Neural cell (in vitro differentiated cells): ENCODE measurements around the gene ADAMTS6. TPM values are rescaled to one million over a fixed set of nuclear protein-coding genes. Genes with fewer than 3 reads are reported as not detected.

Source experiments
- H2AFZ ChIP-seq: fragments of 200-600, 300-800 bp; sonication (generic), shearing (Covaris generic); 2 replicates; pipeline ENCODE4 v1.6.0; 2014; ENCODE audit warnings: low read depth, mild to moderate bottlenecking, antibody characterized with exemption, low read length, moderate library complexity
- H3F3A ChIP-seq: fragments of 200-600 bp; shearing (Covaris generic); 2 replicates; pipeline ENCODE4 v1.6.1; 2016; ENCODE audit warnings: mild to moderate bottlenecking, moderate library complexity, mixed read lengths, antibody characterized with exemption, low read length; ENCODE audit not compliant: insufficient read depth, poor library complexity, severe bottlenecking
- H3K27ac ChIP-seq: fragments of 200-600, 300-800 bp; sonication (generic), shearing (Covaris generic); 2 replicates; pipeline ENCODE4 v1.5.1; 2014; ENCODE audit warnings: mild to moderate bottlenecking, low read length, moderate library complexity
- H3K27me3 ChIP-seq: fragments of 300-800, 200-600 bp; sonication (generic), shearing (Covaris generic); 2 replicates; pipeline ENCODE4 v1.6.0; 2014; ENCODE audit warnings: mild to moderate bottlenecking, low read depth, low read length, moderate library complexity; ENCODE audit not compliant: insufficient read depth
- H3K36me3 ChIP-seq: fragments of 300-800, 200-600 bp; sonication (generic), shearing (Covaris generic); 2 replicates; pipeline ENCODE4 v1.5.1; 2014; ENCODE audit warnings: mild to moderate bottlenecking, antibody characterized with exemption, low read length, moderate library complexity; ENCODE audit not compliant: insufficient read depth
- H3K4me2 ChIP-seq: fragments of 300-800, 200-600 bp; sonication (generic), shearing (Covaris generic); 2 replicates; pipeline ENCODE4 v1.6.0; 2014; ENCODE audit warnings: mild to moderate bottlenecking, low read length
- H3K4me3 ChIP-seq: fragments of 300-800, 200-600 bp; sonication (generic), shearing (Covaris generic); 2 replicates; pipeline ENCODE4 v1.5.1; 2014; ENCODE audit warnings: mild to moderate bottlenecking, low read length, moderate library complexity
- H3K79me2 ChIP-seq: fragments of 200-600 bp; shearing (Covaris generic); replicated peaks from 2 replicates; pipeline ENCODE4 v1.6.0; 2014; ENCODE audit warnings: mild to moderate bottlenecking, low read length, moderate library complexity; ENCODE audit not compliant: insufficient read depth
- H3K9ac ChIP-seq: fragments of 300-800, 200-600 bp; sonication (generic), shearing (Covaris generic); 2 replicates; pipeline ENCODE4 v1.6.1; 2016; ENCODE audit warnings: mild to moderate bottlenecking, low read length, mixed read lengths
- H3K9me2 ChIP-seq: fragments of 200-600 bp; shearing (Covaris generic); 2 replicates; pipeline ENCODE4 v1.6.1; 2016; ENCODE audit warnings: mild to moderate bottlenecking, low read length, mixed read lengths; ENCODE audit not compliant: insufficient read depth
- H3K9me3 ChIP-seq: fragments of 200-600, 300-800 bp; sonication (generic), shearing (Covaris generic); 2 replicates; pipeline ENCODE4 v1.6.1; 2016; ENCODE audit warnings: mild to moderate bottlenecking, mixed run types, low read length, moderate library complexity, mixed read lengths
- H4K20me1 ChIP-seq: fragments of 200-600 bp; shearing (Covaris generic); 2 replicates; pipeline ENCODE4 v1.6.1; 2016; ENCODE audit warnings: mild to moderate bottlenecking, mixed run types; ENCODE audit not compliant: insufficient read depth
- EZH2 ChIP-seq: fragments of 200-600, 300-800 bp; shearing (Covaris generic), sonication (generic); IDR thresholded peaks from 2 replicates; pipeline ENCODE4 v1.6.1; 2014; ENCODE audit warnings: antibody characterized with exemption, low read length, borderline replicate concordance, mild to moderate bottlenecking; ENCODE audit not compliant: insufficient read depth, poor library complexity, severe bottlenecking
- MXI1 ChIP-seq: fragments of 450-650 bp; conservative IDR thresholded peaks from 2 replicates; pipeline ENCODE4 v1.6.1; 2014; ENCODE audit warnings: antibody characterized with exemption, mild to moderate bottlenecking; ENCODE audit not compliant: poor library complexity, severe bottlenecking
- POLR2AphosphoS5 ChIP-seq: IDR thresholded peaks from 2 replicates; pipeline ENCODE4 v1.6.1; 2012
- REST ChIP-seq: IDR thresholded peaks from 2 replicates; pipeline ENCODE4 v1.6.1; 2012; ENCODE audit warnings: borderline replicate concordance
- SMC3 ChIP-seq: fragments of 450-650 bp; conservative IDR thresholded peaks from 2 replicates; pipeline ENCODE4 v1.6.1; 2014; ENCODE audit warnings: antibody characterized with exemption, mild to moderate bottlenecking, moderate library complexity; ENCODE audit not compliant: poor library complexity
- TAF1 ChIP-seq: IDR thresholded peaks from 2 replicates; pipeline ENCODE4 v1.6.1; 2012; ENCODE audit warnings: low read depth
- polyA plus RNA-seq: library from polyadenylated mRNA; depleted of rRNA; stranded (reverse); fragments of >200 nt; gene quantifications from 2 replicates; pipeline ENCODE4 v1.2.3, GENCODE V29; 2014

The ADAMTS6 gene
- polyA plus RNA-seq, 1 donor from 2014 or later: 0.58 TPM

GRCh38 chr5:65209341-65209740 is 272.4 kb downstream of the ADAMTS6 start:
- TF ChIP-seq REST: no peak
- no peak for TF ChIP-seq SMC3
- TF ChIP-seq EZH2: no peak
- no peak for TF ChIP-seq POLR2AphosphoS5
- no peaks in the 10 kb centered on the region for H3K27me3 ChIP-seq

GRCh38 chr5:65204966-65205365 is 276.8 kb downstream of the ADAMTS6 start:
- Histone ChIP-seq H3F3A (no peaks in the 10 kb centered on the region), H3K9me3 (no peaks in the 10 kb centered on the region), H3K4me2 (no peak overlapping the region), H3K27ac (no peak overlapping the region), H2AFZ (no peak overlapping the region), H3K4me3 (no peak overlapping the region), H3K36me3 (no peaks in the 10 kb centered on the region), H3K9ac (no peak overlapping the region), H3K9me2 (no peaks in the 10 kb centered on the region), H4K20me1 (no peaks in the 10 kb centered on the region), H3K27me3 (no peaks in the 10 kb centered on the region), H3K79me2 (no peaks in the 10 kb centered on the region)
- TF ChIP-seq SMC3 (no peak), TAF1 (no peak)

More at GRCh38 chr5:65209341-65209740, 272.4 kb downstream of the ADAMTS6 start:
- no peaks in the 10 kb centered on the region for H4K20me1 ChIP-seq
- H3K36me3 ChIP-seq: no peaks in the 10 kb centered on the region
- no peak overlapping the region for H3K27ac ChIP-seq
- no peak overlapping the region for H3K4me3 ChIP-seq
- no peak overlapping the region for H3K4me2 ChIP-seq
- no peaks in the 10 kb centered on the region for H3K79me2 ChIP-seq
- H3K9me2 ChIP-seq: no peaks in the 10 kb centered on the region
- no peak overlapping the region for H2AFZ ChIP-seq
- H3K9ac ChIP-seq: no peak overlapping the region
- no peaks in the 10 kb centered on the region for H3F3A ChIP-seq
- H3K9me3 ChIP-seq: no peaks in the 10 kb centered on the region

- no peak for TF ChIP-seq MXI1
- no peak for TF ChIP-seq SMC3
- Histone ChIP-seq H3K9ac (no peak overlapping the region), H3K4me2 (no peak overlapping the region)
Observed at GRCh38 chr5:65203746-65204145, 278.0 kb downstream of the ADAMTS6 start.

More at GRCh38 chr5:65203746-65204145, 278.0 kb downstream of the ADAMTS6 start:
- Histone ChIP-seq H3K9me3 (no peaks in the 10 kb centered on the region), H3K79me2 (no peaks in the 10 kb centered on the region), H3K27ac (no peak overlapping the region), H3F3A (no peaks in the 10 kb centered on the region), H3K4me3 (no peak overlapping the region), H3K27me3 (no peaks in the 10 kb centered on the region), H3K9me2 (no peaks in the 10 kb centered on the region), H2AFZ (no peak overlapping the region), H4K20me1 (no peaks in the 10 kb centered on the region), H3K36me3 (no peaks in the 10 kb centered on the region)
